ENCODE measurements around the gene SCN1A. TPM values are rescaled to one million over a fixed set of nuclear protein-coding genes. Genes with fewer than 3 reads are reported as not detected.
"Not testable (repeated sequence)": the region's sequence is repeated elsewhere in the genome, so short reads cannot be mapped to it uniquely, and the experiment has no call there.

Gene SCN1A
- total RNA-seq, 6 donors from 2014 or later = 11.5 to 42.2 (median 17.6) TPM

DNA sequence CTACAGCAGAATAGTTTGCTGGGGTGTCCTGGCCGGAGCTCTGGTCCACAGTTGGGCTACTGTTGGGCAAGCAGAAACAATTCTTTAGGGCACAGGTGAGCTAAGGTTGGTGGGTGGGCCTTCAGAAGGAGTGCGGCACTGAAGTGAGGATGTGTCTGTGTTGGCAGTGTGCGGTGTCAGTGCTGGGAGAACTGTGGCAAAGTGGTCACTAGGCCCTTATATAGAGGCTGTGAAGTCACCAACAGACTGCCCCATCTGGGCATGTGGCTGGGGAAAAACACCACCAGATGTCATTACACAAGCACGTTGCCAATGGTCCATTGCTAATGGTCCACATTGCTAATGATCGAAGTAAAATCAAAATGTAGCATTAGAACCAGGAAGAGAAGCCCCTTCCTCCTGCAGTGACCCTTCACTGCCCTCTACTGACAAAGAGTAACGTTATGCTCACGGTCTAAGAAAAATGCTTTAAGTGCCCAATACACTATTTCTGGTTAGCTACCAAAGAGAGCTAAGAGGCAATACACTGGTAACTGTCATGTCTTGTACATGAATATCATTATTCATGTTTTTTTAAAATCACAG, 21.3 kb downstream of the SCN1A start:
- ATAC-seq (ENCODE audit: low FRiP score in 2 of 2) (peak in 1 of 2 donors; percentile 17), DNase-seq (no peak)
- Histone ChIP-seq H3K36me3 (no peaks in the 10 kb centered on the region), H3K27me3 (no peaks in the 10 kb centered on the region), H3K9me3 (no peaks in the 10 kb centered on the region), H3K27ac (no peak overlapping the region), H3K4me1 (no peaks in the 10 kb centered on the region), H3K4me3 (no peak overlapping the region)
- TF ChIP-seq EP300 (IDR thresholded peaks at IDR 0.05) (no peak), POLR2A (IDR thresholded peaks at IDR 0.05) (no peak), POLR2AphosphoS5 (IDR thresholded peaks at IDR 0.05) (no peak)
- TF ChIP-seq, protein P1, sequence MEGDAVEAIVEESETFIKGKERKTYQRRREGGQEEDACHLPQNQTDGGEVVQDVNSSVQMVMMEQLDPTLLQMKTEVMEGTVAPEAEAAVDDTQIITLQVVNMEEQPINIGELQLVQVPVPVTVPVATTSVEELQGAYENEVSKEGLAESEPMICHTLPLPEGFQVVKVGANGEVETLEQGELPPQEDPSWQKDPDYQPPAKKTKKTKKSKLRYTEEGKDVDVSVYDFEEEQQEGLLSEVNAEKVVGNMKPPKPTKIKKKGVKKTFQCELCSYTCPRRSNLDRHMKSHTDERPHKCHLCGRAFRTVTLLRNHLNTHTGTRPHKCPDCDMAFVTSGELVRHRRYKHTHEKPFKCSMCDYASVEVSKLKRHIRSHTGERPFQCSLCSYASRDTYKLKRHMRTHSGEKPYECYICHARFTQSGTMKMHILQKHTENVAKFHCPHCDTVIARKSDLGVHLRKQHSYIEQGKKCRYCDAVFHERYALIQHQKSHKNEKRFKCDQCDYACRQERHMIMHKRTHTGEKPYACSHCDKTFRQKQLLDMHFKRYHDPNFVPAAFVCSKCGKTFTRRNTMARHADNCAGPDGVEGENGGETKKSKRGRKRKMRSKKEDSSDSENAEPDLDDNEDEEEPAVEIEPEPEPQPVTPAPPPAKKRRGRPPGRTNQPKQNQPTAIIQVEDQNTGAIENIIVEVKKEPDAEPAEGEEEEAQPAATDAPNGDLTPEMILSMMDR (IDR thresholded peaks at IDR 0.05) = no peak
- WGBS, 2 donors = 60 to 61% methylated on average over 7 of the region's 7 CpGs

DNA sequence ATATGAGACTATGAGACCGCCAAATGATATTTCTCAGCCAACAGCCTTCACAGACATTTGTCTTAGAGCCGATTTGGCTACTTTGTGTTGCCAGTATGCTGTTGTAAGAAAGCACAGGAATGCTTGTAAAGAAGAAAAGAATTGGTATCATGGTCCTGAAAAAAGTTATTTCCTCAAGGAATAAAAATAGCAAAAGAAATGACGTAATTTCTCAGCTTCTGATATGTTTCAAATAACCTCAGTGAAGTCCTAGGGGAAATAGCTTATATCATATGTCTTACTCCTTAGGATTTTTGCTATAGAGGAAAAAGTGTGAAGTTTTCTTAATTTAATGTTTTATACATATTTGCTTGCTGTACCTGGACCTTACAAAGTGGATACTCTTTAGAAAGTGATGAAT, 23.0 kb downstream of the SCN1A start:
- no peak overlapping the region for H3K27ac ChIP-seq
- ATAC-seq (ENCODE audit: low FRiP score in 2 of 2) (no peak), DNase-seq (no peak)
- TF ChIP-seq POLR2A (IDR thresholded peaks at IDR 0.05) = no peak
- no peak for TF ChIP-seq POLR2AphosphoS5 (IDR thresholded peaks at IDR 0.05)
- TF ChIP-seq, protein P1 (IDR thresholded peaks at IDR 0.05) = no peak
- no peak for TF ChIP-seq EP300 (IDR thresholded peaks at IDR 0.05)
- H3K4me1 ChIP-seq = no peaks in the 10 kb centered on the region
- no peak overlapping the region for H3K4me3 ChIP-seq
- no peaks in the 10 kb centered on the region for H3K9me3 ChIP-seq
- 80 to 84% methylated on average over 3 of the region's 3 CpGs for WGBS, 2 donors
- H3K36me3 ChIP-seq = no peaks in the 10 kb centered on the region
- no peaks in the 10 kb centered on the region for H3K27me3 ChIP-seq

DNA sequence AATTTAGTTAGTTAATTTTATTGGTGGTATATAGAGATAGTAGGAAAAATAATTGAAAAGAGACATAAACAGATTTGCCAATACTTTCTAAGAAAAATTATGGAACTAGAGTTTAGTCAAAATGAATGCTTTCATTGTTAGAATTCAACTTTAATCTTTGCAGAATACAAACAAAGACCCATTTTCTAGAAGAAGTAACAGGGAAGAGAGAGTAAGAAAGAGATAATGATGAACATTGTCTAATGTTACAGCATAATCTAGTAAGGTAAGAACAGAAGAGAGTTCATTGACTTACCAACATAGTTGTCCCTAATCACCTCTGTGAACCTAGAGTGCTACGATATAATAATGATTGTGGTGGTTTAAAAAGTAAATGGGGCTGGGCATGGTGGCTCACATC, 23.7 kb downstream of the SCN1A start:
- WGBS, 2 donors = 92 to 100% methylated on average over 1 of the region's 1 CpG
- Histone ChIP-seq H3K4me3 (no peak overlapping the region), H3K27me3 (no peaks in the 10 kb centered on the region), H3K4me1 (no peaks in the 10 kb centered on the region), H3K36me3 (no peaks in the 10 kb centered on the region), H3K9me3 (no peaks in the 10 kb centered on the region), H3K27ac (no peak overlapping the region)
- no peak for ATAC-seq (ENCODE audit: low FRiP score in 2 of 2)
- no peak for DNase-seq
- TF ChIP-seq, protein P1 (IDR thresholded peaks at IDR 0.05) = no peak
- TF ChIP-seq POLR2A (IDR thresholded peaks at IDR 0.05) (no peak), EP300 (IDR thresholded peaks at IDR 0.05) (no peak), POLR2AphosphoS5 (IDR thresholded peaks at IDR 0.05) (no peak)

DNA sequence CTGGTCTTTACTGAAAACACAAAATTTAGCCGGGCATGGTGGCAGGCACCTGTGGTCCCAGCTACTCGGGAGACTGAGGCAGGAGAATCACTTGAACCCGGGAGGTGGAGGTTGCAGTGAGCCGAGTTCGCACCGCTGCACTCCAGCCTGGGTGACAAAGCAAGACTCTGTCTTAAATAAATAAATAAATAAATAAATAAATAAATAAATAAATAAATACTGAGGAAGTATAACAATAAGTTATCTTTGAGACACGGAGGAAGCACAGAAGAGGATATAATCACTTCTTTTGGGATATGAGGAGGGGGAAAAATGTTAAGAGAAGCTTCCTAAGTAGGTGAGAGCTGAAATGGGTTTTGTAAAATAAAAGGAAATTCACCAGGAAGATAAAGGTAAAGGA, 24.5 kb downstream of the SCN1A start:
- DNase-seq; H3K4me1 ChIP-seq; H3K4me3 ChIP-seq; H3K27me3 ChIP-seq; H3K36me3 ChIP-seq; H3K9me3 ChIP-seq; ATAC-seq (ENCODE audit: low FRiP score in 2 of 2); H3K27ac ChIP-seq: not testable (repeated sequence)
- WGBS, 2 donors = 91% methylated on average over 7 of the region's 7 CpGs

DNA sequence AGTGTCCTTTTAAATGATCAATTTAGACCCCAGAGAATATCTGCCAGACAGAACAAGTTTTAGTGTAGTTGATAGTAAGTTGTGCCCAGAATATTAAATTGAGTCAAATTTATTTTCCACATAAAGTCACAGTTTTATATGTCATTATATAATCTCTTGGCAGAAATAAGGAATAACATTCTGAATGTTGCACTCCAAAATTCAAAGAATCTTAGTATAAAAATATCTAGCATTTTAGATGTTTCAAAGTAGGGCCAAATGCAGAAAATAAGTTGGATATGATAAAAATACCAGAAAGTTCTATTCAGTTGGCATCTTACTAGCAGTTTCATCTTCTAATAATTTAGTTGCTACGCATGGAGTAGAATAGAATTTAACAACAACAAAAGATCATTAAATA, 33.5 kb downstream of the SCN1A start:
- H3K27me3 ChIP-seq = no peaks in the 10 kb centered on the region
- H3K4me1 ChIP-seq = peaks cover 0 to 8% (median 2%) of the 10 kb centered on the region in 4 donors
- DNase-seq (no peak), ATAC-seq (ENCODE audit: low FRiP score in 2 of 2) (no peak)
- no peaks in the 10 kb centered on the region for H3K9me3 ChIP-seq
- H3K36me3 ChIP-seq = no peaks in the 10 kb centered on the region
- H3K27ac ChIP-seq = no peak overlapping the region
- H3K4me3 ChIP-seq = no peak overlapping the region
- no peak for TF ChIP-seq POLR2AphosphoS5 (IDR thresholded peaks at IDR 0.05)
- TF ChIP-seq EP300 (IDR thresholded peaks at IDR 0.05) = no peak
- TF ChIP-seq, protein P1 (IDR thresholded peaks at IDR 0.05) = no peak
- no peak for TF ChIP-seq POLR2A (IDR thresholded peaks at IDR 0.05)
- 91 to 98% methylated on average over 1 of the region's 1 CpG for WGBS, 2 donors

Measured in upper lobe of left lung (tissue), 6 donors.